HG03095 (cell line): ENCODE results near the gene NAT9.

Experiments
- ATAC-seq: cut with Tn5 transposase; IDR thresholded peaks from one replicate; pipeline ENCODE4 v1.9.1; 2021; ENCODE audit warnings: moderate library complexity; ENCODE audit not compliant: unreplicated experiment

Gene NAT9

DNA sequence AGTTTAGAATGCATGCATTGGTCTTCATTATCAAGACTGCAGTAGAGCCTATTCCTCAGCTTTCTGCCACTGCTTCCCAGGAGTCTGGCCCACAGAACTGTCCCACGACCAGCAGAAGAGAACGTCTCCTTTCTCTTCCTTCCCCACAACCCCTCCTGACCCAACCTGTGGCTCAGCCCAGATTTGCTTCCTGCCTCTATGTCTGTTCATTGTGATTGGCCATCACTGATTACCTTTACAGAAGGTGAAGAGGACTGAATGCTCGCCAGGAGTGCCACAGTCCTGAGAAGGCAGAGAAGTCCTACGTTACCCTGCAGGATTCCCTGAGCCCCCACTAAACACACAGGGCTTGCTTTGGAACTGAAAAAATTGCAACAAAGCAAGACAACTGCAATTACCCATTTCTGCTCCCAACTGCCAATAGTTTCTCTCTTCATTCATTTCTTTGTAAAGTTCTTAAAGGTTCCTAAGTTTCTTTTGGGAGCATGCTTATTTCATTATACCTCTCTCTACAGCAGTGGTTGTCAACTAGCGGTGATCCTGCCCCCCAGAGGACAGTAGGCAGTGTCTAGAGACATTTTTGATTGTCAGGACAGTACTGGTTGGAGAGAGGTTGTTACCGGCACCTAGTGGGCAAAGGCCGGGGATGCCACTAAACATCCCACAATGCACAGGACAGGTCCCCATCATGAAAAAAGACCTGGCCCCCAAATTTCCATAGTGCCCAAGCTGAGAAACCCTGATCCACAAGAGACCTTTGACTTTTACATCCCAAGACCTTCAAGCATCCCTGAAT lies 4.5 kb upstream of the NAT9 start:
- ATAC-seq = no peak

DNA sequence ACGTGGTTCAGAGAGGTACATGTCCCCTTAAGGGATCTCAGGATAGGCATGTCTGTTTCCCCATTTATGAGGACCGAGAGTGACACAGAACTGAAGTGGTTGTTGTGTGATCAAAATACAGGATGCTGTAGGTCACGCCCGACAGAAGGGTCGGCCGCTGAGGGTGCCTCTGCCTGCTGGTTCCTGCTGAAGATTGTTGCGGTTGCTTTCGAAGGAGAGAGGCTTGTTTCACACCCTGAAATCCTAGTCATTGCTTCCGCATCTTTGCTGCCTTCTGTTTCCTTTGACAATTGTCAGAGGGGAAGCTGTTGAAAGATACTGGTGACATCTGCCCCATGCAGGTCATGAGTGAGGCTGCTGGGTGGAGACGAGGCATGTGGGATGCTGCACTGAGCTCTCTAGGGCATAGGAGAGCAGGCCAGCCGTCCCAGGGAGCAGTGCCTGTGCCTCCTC lies 3.8 kb upstream of the NAT9 start:
- ATAC-seq = peak; percentile 52

DNA sequence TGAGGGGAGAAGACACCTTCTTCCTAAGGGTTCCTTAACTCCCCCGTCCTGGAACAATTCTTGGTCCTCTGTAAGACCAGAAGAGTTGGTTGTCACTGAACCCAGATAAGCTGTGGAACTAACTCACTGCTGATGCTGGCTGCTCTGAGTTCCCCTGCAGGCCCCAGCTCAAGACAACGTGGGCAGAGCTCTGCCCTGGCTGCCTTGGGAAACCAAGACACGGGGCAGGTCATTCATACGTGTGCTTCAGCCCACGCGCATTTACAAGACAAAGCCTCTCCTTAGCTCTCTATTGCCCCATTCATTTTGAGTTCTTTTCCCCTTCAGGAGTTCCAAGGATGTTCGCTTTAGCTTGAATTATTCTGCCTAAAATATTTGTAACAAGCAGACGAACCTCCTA lies 3.4 kb upstream of the NAT9 start:
- no peak for ATAC-seq

DNA sequence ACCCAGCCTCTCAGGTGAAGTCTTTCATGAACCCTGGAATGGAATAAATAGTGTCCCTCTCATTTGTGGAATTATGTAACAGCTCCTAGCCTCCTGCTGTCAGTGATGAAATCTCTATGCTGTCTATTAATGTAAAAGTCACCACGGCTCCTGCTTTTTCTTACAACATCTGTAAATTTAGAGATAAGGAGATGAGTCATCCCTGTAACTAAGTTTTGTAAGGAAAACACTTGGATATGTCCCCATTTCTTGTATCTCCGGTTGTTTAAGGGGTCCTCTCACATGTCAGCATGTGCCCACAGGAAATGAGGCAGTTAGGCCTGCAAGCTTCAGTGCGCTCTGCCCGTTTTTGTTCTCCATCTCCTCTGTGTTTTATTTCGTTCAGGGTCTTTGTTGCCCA lies 2.8 kb upstream of the NAT9 start:
- no peak for ATAC-seq

DNA sequence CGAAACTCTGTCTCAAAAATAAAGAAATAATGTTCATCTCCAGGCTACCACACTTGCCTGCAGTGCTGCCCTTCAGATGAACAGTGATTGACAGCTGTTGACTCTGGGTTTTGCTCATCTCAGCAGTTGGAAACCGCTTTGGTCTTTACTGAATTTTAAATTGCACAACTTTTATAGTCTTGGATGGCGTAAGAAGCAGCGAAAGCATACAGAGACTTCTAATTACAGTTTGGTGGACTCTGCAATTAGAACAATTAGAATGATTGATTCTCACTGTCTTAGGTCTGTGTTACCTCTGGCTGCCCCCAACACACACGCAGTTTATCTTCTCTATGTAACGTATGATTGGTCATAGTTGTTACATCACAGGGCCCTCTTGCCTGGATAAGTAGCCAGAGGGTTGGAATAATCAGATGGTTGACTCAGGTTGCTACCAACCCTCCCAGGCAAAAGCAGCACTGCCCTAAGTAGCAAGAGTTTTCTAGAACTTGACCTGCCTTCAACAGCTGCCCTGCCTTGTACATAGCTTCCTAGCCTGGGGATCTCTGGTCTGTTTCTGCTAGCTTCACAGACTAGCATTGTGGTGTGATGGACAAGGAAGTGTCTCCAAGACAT lies 1.9 kb upstream of the NAT9 start:
- ATAC-seq = no peak

DNA sequence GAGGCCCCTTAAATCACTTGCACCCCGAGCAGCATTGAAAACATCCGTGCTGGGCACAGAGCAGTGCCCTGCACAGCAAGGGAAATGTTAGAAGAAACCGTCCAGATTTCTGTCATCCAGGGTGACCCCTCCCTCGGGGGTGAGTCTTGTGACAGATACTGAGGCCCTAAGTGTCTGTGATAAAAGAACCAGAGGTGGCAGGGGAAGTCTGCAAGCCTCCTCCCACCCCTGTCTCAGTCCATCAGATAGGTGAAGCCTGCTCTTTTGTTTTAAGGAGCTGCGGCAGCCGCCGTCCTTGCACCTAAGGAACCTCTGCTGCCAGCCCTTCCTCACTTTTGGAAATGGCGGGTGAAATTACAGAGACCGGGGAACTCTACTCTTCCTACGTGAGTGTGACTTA lies 845 bp upstream of the NAT9 start:
- no peak for ATAC-seq

DNA sequence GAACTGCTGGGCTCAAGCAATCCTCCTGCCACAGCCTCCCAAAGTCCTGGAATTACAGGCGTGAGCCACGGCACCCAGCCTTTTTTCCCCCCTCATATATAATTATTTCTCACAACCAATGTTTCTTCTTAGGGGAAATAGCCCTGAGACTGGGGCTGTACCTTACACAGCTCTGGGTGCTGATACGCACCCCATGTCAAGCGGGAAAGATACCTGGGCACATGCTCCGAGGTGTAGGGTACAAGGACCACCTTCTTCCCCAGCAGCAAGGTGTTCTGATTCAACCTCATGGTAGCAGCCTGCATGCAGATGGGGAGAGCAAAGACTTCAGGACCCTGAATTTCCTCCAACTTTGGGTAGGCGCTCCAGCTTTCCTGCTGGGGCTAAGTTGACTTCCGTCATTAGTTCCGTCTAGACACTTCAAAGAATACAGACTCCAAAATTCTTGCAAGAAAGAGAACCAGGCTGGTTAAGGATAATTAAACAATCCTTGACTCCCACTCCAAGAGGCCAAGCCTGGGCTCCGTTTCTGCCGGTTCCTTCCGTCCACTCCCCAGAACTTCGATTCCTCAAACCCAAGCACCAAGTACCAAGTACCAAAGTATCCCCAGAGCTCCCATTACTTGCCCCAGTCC lies 619 bp downstream of the NAT9 start:
- no peak for ATAC-seq

DNA sequence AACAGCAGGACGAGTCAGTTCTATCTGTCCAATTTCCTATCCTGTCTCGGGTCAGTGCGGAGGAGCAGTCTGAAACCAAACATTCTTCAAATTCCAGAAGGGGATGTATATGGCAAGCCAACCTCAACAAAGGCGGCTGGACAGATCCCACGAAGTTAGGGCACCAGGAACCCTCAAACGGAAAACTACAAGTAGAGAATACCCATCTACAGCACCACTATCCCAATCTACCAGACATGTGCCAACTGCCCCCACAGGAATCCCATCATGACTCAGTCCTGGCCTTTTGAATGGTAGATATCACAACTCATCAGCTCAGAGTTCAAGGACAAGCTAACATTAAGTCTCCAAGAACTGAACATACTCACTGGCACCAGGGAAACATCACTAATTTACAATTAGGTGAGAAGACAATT lies 2.3 kb downstream of the NAT9 start:
- no peak for ATAC-seq

DNA sequence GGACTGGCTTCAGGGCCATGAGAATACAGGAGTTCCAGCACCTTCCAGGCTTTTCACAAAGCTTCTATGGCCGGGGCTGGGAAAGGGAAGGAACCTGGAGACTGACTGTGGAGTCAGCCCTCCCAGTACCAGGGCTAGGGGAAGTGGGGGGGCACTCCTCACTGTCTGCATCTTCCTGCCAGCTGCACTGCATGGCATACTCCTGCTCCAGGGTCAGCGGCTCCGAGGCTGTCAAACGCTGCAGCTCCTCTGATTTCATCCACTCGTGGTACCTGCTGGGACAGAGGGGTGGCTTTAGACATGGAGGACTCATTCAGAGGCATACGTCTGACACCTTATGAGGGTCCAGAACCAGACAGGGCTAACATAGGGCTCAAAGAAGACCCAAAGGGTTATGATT lies 2.7 kb downstream of the NAT9 start:
- ATAC-seq = no peak

DNA sequence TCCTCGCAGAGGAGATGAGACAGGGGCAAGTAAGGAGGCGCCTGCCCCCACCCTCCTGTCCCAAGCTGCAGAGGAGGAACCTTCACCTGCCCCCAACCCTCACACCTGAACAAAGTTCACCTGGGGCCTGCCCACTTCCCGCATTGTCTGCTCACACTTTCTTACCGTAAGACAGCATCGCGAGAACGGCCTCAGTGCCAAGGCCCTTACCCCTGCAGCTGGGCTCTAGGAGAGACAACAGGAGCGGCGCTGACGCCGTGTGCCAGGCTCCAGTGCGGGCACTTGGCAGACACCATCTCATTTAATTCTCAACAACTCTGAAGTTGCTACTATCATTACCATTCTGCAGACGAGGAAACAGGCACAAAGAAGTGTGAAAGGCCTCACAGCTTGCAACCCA lies 4.1 kb downstream of the NAT9 start:
- no peak for ATAC-seq

DNA sequence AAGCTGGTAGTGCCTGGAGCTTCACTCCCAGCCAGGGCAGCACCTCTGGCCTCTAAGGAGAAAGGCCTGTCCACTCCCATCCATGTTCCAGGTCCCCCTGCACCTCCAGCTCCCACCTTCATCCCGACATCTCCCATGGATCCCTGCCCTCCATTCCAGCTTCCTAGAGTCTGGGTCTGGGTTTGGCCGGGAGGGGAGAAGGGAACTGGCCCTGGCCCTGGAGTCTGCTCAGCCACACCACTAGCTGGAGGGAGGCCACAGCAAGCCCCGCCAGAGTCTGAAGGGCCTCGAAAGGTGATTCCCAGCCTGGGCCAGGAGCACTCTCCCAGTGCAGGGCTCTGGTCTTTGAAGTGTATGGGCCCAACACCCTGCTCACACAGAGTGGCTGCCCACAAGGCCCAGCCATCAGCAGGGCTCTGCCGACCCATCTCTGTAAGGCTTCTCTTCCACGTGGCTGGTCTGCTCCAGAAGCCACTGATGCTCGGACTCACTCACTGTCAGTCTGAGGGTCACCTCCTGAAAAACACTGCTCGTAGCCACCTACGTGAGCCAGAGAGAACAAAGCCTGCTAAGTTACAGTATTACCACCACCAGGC lies 4.7 kb downstream of the NAT9 start:
- no peak for ATAC-seq

DNA sequence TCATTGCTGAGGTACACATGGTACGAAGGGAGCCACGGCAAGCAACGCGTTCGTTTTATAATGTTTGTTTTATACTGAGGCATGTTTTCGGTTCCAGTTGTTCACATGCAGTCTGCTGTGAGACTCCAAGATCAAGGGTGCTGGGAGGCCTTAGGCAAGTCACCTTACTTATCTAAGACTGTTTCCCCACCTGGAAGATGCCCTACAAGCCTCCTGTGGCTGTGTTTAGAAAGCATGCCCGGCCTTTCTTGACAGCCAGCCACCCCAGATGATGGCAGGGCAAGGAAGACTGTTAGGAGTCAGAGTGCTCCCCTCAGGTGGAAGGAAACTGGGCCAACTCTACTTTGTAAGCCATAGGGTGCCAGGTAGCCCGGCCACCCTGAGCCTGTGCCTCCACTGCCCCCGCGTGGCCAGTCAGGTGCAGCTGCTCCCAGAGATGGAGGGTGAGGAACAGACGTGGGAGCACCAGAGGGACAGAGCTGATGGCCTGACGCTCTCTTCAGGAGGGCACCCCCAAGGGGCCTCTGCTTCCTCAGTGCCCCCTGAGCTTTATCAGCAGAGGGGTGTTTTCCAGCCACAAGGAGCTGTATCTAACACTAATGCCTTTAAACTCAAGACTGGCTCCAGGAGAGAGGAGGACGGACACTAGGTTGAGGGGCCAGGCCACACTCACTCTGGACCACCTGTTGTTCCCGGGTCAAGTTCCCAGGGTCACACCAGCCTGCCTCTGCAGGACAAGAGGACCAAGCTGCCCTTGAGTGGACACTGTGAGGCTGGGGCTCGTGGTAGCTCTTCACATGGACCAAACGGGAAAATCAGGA lies 5.4 kb downstream of the NAT9 start:
- ATAC-seq = no peak

DNA sequence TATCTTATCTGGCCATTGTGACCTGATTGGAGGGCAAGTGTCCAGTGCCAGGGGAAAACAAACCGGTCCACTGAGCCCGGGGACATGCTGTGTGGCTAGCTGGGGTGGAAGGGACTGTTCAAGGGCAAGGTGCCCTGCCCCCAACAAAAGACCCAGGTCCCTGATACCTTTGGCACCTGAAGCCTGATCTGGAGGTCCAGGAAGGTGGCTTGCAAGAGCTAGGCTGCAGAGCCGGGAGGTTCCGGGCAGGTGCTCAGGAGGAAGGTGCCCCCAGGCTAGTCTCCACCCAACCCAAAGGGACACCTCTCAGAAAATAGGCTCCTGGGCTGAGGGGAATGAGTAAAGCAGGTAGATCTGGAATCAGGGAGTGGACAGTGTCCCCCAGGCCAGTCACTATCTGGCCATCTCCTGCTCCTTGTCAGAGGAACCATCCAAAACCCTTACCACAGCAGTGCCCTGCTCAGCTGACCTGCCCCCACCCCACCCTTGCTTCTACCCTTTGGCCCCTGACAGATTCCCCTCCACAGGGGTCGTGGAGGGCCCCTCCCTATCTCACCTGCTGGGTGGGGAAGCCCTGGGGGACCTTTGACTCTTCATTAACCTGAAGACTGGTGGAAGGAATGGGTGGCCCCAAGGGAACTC lies 6.2 kb downstream of the NAT9 start:
- ATAC-seq = no peak

DNA sequence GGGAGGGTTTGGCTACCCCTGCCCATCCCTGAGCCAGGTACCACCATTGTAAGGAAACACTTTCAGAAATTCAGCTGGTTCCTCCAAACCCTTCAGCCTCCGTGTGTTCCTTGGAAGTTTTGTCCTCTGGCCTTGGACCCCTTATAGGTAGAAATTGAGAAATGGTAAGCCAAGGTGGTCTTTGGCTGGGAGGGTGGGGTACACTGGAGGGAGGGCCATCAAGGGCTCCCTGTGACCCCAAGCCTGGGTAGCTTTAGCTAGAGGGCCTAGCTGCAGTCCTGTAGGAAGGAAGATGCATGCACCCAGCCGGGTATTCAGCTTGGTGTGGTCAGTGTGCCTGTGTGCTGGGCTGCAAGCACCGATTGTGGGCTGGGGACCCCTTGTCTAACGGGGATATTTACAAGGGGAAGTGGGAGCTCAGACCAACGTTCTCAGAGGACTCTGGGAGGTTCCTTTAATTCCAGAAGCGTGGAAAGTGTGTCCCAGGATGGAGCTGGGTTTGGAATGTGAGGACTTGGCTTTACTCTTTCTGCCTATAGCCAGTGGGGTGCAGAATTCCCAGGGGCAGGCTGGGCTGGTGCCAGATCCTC lies 6.8 kb downstream of the NAT9 start:
- ATAC-seq = no peak

DNA sequence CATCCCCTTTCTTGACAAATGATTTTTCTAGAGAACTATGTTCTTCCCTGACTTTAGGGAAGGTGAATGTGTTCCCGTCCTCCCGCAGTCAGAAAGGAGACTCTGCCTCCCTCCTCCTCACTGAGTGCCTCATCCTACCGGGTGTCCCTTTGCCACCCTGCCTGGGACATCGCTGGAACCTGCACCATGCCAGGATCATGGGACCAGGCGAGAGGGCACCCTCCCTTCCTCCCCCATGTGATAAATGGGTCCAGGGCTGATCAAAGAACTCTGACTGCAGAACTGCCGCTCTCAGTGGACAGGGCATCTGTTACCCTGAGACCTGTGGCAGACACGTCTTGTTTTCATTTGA lies 7.4 kb downstream of the NAT9 start:
- ATAC-seq = no peak

DNA sequence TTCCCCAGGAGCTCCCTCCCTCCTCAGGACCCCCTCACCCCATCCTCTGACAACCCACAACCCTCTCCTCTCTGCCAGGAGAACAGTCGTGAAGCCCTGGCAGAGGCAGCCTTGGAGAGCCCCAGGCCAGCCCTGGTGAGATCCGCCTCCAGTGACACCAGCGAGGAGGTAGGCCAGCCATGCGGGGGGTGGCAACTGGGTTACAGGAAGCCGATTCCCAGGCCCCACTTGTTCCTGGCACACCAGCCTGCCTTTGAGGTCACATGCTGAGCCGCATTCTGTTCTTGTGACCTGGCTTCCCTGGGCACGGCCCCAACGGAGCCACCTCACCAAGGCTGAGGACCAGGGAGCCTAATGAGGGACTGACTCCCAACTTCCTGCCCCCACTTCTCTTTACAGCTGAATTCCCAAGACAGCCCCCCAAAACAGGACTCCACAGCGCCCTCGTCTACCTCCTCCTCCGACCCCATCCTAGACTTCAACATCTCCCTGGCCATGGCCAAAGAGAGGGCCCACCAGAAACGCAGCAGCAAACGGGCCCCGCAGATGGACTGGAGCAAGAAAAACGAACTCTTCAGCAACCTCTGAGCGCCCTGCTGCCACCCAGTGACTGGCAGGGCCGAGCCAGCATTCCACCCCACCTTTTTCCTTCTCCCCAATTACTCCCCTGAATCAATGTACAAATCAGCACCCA lies 7.9 kb downstream of the NAT9 start:
- ATAC-seq = no peak

DNA sequence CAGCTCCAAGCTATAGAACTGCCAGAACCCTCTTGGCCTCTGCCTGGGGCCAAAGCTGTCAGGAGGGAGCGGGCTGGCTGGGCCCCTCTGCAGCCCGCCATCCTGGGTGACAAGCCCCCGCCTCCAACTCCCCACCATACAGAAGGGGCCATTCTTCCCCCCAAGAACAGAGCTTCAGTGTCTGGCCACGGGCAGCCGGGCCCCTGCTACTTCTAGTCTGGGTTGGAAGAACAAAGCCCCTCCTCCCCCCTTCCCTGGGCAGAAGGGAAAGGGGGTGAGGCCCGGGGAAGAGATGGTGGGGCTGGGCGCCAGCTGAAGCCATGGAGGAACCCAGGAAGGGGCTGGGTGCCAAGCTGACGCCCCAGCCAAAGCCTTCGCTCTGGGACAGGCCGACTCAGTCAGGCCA lies 9.0 kb downstream of the NAT9 start:
- ATAC-seq = no peak

DNA sequence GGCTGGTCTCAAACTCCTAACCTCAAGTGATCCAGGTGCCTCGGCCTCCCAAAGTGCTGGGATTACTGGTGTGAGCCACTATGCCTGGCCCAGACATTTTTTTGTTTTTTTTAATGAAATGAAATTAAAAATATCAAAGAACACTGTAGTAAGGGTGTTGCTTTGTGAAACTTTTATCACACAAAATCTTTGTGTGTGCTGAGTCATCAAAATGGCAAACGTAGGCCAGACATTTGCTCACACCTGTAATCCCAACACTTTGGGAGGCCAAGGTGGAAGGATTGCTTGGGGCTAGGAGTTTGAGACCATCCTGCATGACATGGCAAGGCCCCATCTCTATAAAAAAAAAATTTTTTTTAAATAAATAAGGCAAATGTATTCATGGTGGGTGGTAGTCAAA lies 9.7 kb downstream of the NAT9 start:
- no peak for ATAC-seq

DNA sequence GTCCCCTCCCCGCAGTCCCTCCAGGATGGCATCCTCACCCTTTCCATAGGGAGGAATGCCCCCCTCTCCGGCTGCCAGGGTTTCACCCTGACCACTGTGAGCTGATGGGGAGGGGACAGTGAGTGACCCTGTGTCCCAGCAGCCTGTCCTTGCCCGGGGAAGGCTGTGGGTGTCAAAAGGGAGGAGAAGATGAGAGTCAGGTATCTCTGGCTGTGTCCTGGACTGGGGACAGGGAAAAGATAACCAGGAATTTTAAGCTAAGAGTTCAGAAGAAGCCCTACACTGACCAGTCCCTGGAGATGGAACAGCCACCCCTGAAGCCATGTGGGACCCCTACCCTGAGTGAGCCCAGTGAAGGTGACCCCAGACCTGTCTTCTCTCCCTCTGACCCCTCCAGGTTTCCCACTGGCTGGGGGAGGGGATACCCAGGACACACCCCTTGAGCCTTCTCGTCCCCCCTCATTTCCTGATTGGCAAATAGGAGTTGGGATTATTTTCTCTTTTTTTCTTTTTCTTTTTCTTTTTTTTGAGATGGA lies 11.3 kb downstream of the NAT9 start:
- no peak for ATAC-seq
